CD4-positive, alpha-beta T cell treated with Interleukin-15 for 1 hour (primary cell): ENCODE results near the gene UBE2C.
"Not testable (repeated sequence)": the region's sequence is repeated elsewhere in the genome, so short reads cannot be mapped to it uniquely, and the experiment has no call there.

Source experiments
- DNase-seq: peaks from one replicate; pipeline ENCODE4 v3.0.0-alpha.2; 2020

The UBE2C gene

GRCh38 chr20:45812157-45813005, at the start of gene UBE2C:
UBE2C (plus strand) TSS chr20:45812644; CDS start chr20:45812696, 52 bp downstream.
- peak; percentile 96 for DNase-seq

- DNase-seq, result not testable (repeated sequence)
These were observed 47.7 kb upstream of the UBE2C start for GRCh38 chr20:45764618-45765282.

GRCh38 chr20:45765307-45765875, 47.1 kb upstream of the UBE2C start:
- DNase-seq, result no peak

- no peak for DNase-seq
These were observed 46.5 kb upstream of the UBE2C start for GRCh38 chr20:45765980-45766379.

- DNase-seq, result no peak
These were observed 44.0 kb upstream of the UBE2C start for GRCh38 chr20:45768479-45768878.

- DNase-seq, result peak; percentile 73
These were observed 41.2 kb upstream of the UBE2C start for GRCh38 chr20:45771182-45771759.

GRCh38 chr20:45772693-45773092, 39.8 kb upstream of the UBE2C start:
- DNase-seq, result no peak

- no peak for DNase-seq
These were observed 37.5 kb upstream of the UBE2C start for GRCh38 chr20:45774945-45775344.

- DNase-seq, result no peak
These were observed 37.0 kb upstream of the UBE2C start for GRCh38 chr20:45775411-45775810.

GRCh38 chr20:45776931-45777330, 35.5 kb upstream of the UBE2C start:
- no peak for DNase-seq

GRCh38 chr20:45779011-45779915, 33.2 kb upstream of the UBE2C start:
- no peak for DNase-seq

- no peak for DNase-seq
These were observed 32.3 kb upstream of the UBE2C start for GRCh38 chr20:45780159-45780558.

GRCh38 chr20:45781391-45781931, 31.0 kb upstream of the UBE2C start:
- no peak for DNase-seq

GRCh38 chr20:45782890-45783289, 29.6 kb upstream of the UBE2C start:
- DNase-seq, result no peak

- DNase-seq, result no peak
These were observed 28.7 kb upstream of the UBE2C start for GRCh38 chr20:45783656-45784294.

- DNase-seq, result no peak
These were observed 24.1 kb upstream of the UBE2C start for GRCh38 chr20:45788351-45788750.

- peak; percentile 29 for DNase-seq
These were observed 19.9 kb upstream of the UBE2C start for GRCh38 chr20:45792317-45793118.

GRCh38 chr20:45796337-45797065, 15.9 kb upstream of the UBE2C start:
- DNase-seq, result no peak

- not testable (repeated sequence) for DNase-seq
These were observed 14.9 kb upstream of the UBE2C start for GRCh38 chr20:45797510-45797909.

- DNase-seq, result not testable (repeated sequence)
These were observed 14.5 kb upstream of the UBE2C start for GRCh38 chr20:45797955-45798354.
